Measurements from ENCODE around the gene WFDC2.

- TF ChIP-seq POLR2AphosphoS5 (IDR thresholded peaks at IDR 0.05) (peak; percentile 14 to 69), POLR2A (IDR thresholded peaks at IDR 0.05; ENCODE audit: low read depth) (no peak)
These were observed 36.2 kb upstream of the WFDC2 start for GRCh38 chr20:45433316-45433715.
